ENCODE results near the gene TBC1D19. TPM values are rescaled to one million over a fixed set of nuclear protein-coding genes. Genes with fewer than 3 reads are reported as not detected.
"Not testable (repeated sequence)": the region's sequence is repeated elsewhere in the genome, so short reads cannot be mapped to it uniquely, and the experiment has no call there.

Gene TBC1D19
- total RNA-seq, 1 donor from 2014 or later, result 8.3 TPM

GRCh38 chr4:26596843-26597242 is 13.0 kb downstream of the TBC1D19 start:
- no peak for DNase-seq (ENCODE audit: low spot score)

- no peak for DNase-seq (ENCODE audit: low spot score)
Observed at GRCh38 chr4:26601204-26601603, 17.3 kb downstream of the TBC1D19 start.

GRCh38 chr4:26607776-26608175 is 23.9 kb downstream of the TBC1D19 start:
- DNase-seq (ENCODE audit: low spot score), result no peak

- DNase-seq (ENCODE audit: low spot score), result no peak
Observed at GRCh38 chr4:26609391-26609790, 25.5 kb downstream of the TBC1D19 start.

GRCh38 chr4:26609868-26610267 is 26.0 kb downstream of the TBC1D19 start:
- DNase-seq (ENCODE audit: low spot score), result no peak

GRCh38 chr4:26611372-26611771 is 27.5 kb downstream of the TBC1D19 start:
- no peak for DNase-seq (ENCODE audit: low spot score)

GRCh38 chr4:26611885-26612284 is 28.0 kb downstream of the TBC1D19 start:
- no peak for DNase-seq (ENCODE audit: low spot score)

- DNase-seq (ENCODE audit: low spot score), result no peak
Observed at GRCh38 chr4:26613237-26613636, 29.4 kb downstream of the TBC1D19 start.

GRCh38 chr4:26613735-26614134 is 29.9 kb downstream of the TBC1D19 start:
- DNase-seq (ENCODE audit: low spot score), result no peak

GRCh38 chr4:26619784-26620183 is 35.9 kb downstream of the TBC1D19 start:
- no peak for DNase-seq (ENCODE audit: low spot score)

- DNase-seq (ENCODE audit: low spot score), result no peak
Observed at GRCh38 chr4:26621366-26621765, 37.5 kb downstream of the TBC1D19 start.

- no peak for DNase-seq (ENCODE audit: low spot score)
Observed at GRCh38 chr4:26622913-26623312, 39.0 kb downstream of the TBC1D19 start.

- not testable (repeated sequence) for DNase-seq (ENCODE audit: low spot score)
Observed at GRCh38 chr4:26626658-26627057, 42.8 kb downstream of the TBC1D19 start.

- DNase-seq (ENCODE audit: low spot score), result no peak
Observed at GRCh38 chr4:26632916-26633315, 49.0 kb downstream of the TBC1D19 start.

- DNase-seq (ENCODE audit: low spot score), result no peak
Observed at GRCh38 chr4:26634237-26634636, 50.4 kb downstream of the TBC1D19 start.

- DNase-seq (ENCODE audit: low spot score), result no peak
Observed at GRCh38 chr4:26636458-26636857, 52.6 kb downstream of the TBC1D19 start.

GRCh38 chr4:26640639-26641038 is 56.8 kb downstream of the TBC1D19 start:
- DNase-seq (ENCODE audit: low spot score), result not testable (repeated sequence)

GRCh38 chr4:26647523-26648224 is 63.8 kb downstream of the TBC1D19 start:
- no peak for DNase-seq (ENCODE audit: low spot score)

- DNase-seq (ENCODE audit: low spot score), result no peak
Observed at GRCh38 chr4:26648260-26648659, 64.4 kb downstream of the TBC1D19 start.

- DNase-seq (ENCODE audit: low spot score), result no peak
Observed at GRCh38 chr4:26660261-26660660, 76.4 kb downstream of the TBC1D19 start.

- no peak for DNase-seq (ENCODE audit: low spot score)
Observed at GRCh38 chr4:26663888-26664287, 80.0 kb downstream of the TBC1D19 start.

GRCh38 chr4:26670903-26671537 is 87.1 kb downstream of the TBC1D19 start:
- no peak for DNase-seq (ENCODE audit: low spot score)
